Measurements from ENCODE around the gene DOK7.

DOK7 gene

DNA sequence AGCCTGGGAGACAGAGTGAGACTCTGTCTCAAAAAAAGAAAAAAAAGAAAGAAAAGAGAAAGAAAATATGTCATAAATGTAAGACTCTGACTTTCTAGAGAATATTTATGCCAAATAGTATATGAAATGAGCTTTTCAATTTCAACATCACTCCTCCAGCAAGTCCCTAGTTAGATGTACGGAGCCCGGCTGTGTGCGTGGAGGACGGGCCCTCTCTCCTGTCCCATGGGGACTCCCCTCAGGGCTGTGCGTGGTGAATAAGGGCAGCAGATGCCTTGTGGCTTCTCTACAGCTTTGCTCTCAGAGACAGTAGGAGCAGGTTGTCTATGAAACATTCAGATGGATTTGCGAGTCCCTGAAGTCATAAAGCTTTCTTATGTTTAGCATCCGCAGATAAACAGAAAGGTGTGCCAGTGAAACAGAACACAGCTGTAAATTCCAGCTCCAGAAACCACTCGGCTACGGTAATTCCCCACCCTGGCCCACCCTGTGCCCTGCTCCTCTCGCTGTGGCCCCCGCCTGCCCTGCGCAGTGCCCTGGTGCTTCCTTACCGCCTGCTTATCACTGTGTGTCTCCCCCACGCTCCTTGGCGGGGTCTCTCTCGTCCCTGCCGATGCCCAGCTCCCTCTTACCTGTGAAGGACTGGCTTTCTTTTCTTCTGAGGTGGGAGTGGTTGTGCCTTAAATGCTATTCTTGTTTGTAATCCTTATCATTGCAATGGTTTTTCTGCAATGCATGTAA is 35.2 kb upstream of the DOK7 start:
- DNase-seq, result no peak

DNA sequence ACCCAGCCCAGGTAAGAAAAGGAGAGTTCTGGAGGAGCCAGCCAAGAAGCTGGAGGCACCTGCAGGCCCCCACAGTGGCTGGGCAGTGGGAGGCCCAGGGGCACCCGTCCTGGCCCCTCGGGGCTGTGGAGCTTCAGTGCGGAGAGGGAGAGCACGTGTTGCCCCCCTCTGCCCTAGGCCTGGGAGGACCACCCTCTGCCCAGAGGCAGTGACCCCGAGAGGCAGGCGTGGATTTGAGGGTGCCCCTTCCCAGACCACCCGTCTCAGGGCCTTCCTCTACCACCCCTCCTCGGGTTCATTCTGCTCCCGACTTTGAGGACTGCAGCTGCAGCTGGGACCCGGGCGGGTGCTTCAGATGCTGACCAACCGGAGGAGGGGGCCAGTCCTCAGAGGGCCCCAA is 33.5 kb upstream of the DOK7 start:
- no peak for DNase-seq

DNA sequence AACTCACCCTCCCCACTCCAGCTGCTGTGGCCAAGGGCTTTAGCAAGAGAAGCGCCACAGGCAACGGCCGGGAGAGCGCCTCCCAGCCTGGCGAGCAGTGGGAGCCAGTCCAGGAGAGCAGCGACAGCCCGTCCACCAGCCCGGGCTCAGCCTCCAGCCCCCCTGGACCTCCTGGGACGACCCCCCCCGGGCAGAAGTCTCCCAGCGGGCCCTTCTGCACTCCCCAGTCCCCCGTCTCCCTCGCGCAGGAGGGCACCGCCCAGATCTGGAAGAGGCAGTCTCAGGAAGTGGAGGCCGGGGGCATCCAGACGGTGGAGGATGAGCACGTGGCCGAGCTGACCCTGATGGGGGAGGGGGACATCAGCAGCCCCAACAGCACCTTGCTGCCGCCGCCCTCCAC is 32.6 kb upstream of the DOK7 start:
- no peak for DNase-seq

DNA sequence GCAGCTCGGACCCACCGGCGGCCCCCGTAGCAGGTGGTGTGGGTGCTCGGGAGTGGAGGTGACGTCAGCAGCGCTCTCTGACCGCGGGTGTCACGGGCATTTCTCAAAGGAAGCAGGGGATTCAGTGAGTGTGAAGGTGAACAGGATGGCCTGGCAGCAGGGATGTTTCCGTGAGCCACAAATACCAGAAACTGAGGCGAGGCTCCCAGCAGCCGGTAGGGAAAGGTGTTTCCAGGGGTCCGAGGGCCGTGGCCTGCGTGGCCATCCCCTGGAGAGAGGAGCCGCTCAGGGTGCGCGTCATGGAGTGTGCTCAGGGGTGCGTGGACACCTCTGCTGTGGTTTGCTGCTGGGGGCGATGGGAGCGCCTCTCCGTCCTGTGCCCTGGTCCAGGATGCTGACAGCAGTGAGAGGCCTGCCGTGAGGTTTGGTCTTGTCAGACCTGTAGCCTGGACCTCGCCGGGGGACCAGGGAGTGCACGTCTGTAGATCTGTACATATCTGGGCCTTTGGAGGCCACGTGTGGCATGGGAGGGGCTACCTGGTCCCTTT is 31.6 kb upstream of the DOK7 start:
- DNase-seq, result no peak

DNA sequence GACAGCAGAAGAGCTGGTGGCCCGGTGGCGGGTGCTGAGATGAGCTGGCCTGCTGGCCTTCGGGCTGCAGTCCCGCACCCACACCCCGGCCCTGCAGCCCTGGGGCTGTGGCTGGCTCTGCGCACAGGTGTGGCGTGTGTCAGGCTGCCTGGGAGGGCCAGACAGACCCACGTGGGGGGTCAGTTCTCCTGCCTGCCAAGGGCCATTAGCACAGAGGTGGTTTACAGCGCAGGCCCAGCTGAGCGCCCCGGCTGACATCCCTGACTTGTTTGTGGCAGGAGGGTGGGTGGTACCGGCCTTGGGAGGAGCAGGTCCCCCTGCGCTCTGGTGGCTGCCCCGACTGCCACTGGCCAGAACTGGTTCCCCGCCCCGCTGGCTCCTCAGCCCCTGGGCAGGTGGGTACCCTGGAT is 30.7 kb upstream of the DOK7 start:
- DNase-seq, result no peak

DNA sequence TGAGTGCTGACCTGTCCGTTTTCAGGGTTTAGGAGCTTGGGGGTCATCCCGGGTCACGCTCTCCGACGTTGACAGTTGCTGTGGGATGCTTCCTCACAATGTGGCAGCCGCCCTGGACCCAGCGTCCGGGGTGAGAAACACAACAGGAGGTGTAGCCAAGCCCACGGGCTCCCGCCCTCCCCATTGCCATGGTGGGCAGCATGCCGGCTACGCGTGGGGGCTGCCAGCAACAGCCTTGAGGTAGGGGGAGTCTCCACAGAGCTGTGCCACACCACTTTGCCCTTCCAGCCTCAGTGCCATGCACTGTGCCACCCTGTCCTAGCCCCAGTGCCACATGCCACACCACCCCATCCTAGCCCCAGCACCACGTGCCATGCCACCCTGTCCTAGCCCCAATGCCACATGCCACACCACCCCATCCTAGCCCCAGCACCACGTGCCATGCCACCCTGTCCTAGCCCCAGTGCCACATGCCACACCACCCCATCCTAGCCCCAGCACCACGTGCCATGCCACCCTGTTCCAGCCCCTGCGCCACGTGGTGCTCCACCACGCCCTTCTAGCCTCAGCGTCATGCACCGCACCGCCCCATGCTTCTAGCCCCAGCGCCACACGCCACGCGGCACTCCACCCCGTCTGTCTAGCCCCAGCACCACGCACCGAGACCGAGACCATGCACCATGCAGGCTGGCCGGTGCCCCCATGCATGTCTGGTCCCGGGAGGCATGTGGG is 29.8 kb upstream of the DOK7 start:
- DNase-seq, result no peak

DNA sequence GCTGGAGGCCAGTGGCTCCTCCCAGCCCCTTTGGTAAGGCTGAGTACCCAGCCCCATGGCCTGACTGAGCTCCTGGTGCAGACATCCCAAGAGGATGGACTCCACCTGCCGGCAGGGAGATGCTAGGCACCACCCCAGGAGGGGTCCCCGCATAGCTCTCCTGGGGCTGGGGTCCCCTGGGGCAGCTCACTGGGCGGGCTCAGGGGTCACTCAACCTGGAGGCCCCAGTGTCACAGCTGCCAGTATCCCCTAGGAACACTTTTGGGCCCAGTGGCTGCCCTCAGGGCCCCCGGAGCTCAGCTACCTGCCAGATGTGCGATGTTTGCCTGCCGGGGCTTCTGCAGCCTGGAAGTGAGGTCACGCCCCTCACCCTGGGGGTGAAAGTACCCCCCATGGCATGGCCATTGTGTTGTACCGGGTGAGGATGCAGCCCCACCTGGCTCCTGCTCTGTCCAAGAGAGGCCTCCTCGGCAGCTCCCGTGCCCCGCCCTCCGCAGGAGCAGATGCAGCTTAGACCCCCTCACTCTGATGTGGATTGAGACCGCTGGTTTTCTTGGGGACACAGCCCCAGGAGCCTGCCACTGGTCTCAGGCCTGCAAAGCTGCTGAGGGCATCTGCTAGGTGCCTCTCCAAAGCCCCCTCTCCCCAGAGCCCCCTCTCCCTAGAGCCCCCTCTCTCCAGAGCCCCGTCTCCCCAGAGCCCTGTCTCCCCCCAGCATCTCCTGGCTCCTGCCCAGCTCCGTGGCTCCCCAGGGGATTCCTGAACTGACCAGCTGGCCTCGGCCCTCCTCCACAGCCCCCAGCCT is 28.0 kb upstream of the DOK7 start:
- DNase-seq, result no peak

DNA sequence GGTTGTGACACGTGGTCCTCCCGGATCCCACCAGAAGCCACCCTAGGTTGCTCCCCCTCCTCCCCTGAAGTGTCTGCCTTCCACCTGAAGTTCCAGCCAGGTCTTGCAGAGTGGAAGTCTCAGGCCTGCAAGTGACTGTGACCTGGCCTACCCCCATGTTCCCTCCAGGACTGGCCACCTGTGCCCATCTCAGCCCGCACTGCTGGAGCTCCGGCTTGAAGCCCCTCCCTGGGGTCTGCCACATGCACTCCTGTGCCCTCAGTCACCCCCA is 27.5 kb upstream of the DOK7 start:
- DNase-seq, result no peak

DNA sequence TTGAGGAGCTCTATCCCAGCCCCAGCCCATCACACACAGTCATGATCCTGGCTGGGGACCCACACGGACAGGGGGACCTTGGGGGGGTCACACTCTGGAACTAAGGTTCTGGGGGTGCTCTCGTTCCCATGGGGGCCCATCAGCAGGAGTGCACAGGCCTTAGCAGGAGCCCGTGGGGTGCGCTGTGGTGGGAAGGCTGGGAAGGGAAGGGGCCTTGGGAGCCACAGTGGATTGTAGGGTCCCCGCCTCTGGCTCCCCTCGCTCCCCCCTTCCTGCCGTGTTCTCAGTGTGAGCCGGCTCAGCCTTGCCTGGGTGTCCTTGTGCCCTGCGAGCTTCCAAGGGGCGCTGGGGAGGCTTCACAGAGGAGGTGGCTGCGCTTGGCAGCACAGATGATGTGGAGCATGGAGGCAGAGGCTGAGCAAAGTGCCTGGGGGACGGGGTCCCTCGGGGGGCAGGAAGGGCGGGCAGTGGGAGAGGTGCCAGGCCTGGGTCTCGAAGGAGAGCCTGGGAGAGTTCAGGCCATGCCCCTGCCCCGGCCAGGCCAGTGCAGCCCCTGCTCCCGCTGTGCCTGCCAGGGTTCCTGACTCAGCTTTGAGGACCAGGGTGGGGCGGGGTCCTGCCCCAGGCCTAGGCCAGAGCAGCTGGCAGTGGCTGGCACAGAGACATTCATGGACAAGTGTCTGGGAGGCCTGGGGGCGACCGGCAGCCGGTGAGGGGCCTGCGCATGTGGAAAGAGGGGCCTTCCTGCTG is 26.9 kb upstream of the DOK7 start:
- DNase-seq, result no peak

DNA sequence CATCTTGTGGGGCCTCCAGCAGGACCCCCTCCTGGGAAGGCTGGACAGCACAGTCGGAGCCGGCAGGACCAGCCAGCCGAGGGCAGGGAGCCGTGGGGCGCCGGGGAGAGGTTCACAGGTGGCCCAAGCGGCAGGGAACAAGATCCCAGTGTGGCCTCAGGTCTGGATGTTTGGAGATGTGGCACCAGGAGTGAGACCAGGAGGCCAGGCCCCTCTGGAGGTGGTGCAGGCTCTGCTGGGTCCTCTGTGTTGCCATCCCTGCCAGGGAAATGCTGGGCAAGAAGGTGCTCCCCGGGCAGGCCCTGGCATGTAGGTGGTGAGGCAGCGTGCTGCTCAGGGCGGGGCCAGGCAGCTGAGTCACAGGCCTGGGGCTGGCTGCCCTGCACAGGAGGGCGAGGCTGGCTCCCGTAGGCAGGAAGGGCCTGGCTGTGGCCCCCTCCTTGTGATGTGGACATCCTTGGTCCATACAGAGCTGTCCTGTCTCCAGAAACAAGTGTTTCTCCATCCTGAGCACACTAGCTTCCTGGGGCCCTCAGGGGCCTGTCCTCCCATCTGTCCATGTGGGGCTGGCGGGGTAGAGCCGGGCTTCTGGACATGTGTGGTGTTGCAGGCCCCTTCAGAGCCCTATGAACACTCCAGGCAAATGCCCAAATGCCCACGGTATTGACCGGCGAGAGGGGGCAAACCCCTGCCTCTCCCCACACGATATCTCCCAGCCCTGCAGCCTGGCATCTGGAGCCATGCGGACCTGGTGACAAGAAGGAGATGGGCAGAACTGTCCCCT is 26.1 kb upstream of the DOK7 start:
- DNase-seq, result no peak

DNA sequence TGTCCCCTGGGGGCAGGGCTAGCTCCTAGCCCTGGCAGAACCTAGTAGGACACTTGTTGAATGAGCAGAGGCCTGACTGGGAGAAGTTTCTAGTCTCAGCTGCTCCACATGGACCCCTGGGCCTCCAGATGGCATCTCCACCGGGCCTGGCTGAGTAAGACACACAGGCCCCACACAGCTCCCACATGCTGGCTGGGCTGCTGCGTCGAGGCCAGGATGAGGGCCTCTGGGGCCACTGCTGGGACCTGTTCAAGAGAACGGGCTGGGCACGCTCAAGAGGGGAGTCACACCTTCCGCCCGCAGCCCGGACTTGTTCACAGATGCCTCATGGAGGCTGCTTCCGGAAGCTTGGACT is 25.5 kb upstream of the DOK7 start:
- DNase-seq, result no peak

DNA sequence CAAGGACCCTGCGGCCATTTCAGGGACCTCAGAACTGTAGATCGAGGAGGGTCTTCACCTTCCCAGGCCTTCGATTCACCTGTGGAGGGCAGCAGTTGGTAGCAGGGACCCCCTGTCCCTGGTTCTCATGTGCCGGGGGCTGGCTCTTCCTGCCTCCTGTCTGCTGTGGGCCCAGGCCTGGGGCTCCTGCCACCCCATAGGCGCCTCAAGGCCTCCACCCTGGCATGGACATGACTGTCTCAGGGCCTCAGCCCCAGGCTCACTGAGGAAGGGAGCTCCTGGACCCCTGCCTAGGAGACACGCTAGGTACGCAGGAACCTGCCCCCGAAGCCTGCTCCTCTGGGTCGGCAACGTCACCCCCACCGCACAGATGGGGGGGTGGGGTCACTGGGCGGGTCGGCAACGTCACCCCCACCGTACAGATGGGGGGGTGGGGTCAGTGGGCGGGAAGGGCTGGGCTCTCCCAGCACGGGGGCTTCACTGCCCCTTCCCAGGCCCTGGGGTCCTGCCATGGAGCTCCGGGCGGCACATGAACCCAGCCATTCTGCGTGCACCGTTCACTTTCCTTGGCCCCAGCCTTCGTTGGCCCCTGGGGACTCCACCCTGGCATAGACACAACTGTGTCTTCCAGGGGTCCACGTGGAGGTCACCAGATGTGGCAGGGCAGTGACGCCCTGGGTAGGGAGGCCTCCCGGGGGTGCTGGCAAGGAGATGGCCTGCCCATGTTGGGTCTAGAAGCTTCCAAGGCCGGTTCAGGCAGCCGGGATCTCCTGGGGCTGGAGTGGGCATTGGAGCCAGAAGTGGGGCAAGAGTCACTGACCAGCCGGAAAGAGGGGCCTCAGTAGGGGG is 24.9 kb upstream of the DOK7 start:
- DNase-seq, result no peak

DNA sequence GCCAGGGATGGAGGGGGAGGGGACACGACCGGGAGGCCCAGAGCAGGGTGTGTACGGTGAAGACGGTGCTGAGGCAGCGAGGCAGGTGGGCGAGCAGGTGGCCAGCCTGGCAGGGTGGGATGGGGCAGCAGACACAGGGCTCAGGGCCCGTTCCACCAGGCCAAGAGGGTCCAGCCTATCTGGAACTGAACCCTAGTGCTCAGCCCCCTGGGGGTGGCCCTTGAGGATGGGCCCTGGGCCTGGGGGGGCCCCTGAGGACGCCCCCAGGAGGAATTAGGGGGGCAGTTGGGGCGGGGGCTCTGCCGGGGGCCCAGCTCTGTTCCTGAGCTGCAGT is 24.3 kb upstream of the DOK7 start:
- no peak for DNase-seq

DNA sequence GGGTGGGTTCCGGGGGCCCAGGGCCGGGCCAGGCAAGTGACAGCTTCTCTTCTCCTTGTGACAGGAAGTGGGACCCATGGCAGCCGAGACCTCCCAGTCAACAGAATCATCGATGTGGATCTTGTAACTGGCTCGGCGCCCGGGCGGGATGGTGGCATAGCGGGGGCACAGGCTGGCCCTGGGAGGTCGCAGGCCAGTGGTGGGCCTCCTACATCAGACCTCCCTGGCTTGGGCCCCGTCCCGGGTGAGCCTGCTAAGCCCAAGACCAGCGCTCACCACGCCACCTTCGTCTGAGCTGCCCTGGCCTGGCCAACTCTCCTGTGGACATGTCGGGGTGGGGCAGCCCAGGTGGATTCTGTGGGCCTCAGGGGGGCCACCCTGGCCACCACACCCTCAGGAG is 23.7 kb upstream of the DOK7 start:
- no peak for DNase-seq

DNA sequence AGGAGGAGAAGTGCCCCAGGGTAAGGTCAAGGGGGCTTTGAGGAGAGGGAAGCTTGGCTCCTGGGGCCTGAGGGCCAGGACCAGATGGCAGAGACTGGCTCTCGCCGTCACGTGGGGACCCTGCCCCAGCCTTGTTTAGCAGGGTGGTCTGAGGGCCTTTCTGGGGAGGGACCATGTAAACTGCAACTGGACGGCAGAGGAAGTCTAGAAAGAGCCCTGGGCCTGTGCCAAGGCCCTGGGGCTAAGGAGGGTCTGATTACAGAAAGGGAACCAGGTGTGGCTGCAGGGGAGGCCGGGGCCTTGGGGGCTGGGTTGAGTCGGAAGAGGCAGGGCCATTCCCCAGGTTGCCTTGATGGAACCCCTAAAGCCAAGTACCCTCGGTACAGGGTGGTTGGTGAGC is 23.1 kb upstream of the DOK7 start:
- no peak for DNase-seq

DNA sequence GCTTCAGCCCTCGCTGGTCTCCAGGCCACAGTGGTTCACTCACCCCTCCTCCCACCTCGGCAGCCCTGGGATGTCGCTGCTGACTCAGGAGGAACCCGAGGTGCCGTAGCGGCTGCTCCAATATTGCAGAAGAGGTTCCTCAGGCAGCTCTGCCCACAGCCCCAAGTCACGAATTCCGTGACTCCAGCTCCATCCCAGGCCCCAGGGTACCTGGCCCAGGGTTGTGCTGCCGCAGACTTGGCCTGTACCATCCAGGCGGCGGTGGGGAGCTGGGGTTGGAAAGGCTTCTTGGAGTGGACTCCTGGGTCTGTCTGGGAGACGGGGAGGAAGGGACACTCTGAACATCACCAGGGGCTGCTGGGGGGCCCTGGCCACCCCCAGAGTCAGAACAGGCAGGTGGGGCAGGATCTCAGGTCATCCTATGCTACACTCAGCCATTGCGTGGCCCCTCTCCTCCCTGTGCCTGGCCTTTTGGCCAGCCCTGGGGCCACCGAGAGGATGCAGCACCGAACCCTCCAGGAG is 22.1 kb upstream of the DOK7 start:
- no peak for DNase-seq

DNA sequence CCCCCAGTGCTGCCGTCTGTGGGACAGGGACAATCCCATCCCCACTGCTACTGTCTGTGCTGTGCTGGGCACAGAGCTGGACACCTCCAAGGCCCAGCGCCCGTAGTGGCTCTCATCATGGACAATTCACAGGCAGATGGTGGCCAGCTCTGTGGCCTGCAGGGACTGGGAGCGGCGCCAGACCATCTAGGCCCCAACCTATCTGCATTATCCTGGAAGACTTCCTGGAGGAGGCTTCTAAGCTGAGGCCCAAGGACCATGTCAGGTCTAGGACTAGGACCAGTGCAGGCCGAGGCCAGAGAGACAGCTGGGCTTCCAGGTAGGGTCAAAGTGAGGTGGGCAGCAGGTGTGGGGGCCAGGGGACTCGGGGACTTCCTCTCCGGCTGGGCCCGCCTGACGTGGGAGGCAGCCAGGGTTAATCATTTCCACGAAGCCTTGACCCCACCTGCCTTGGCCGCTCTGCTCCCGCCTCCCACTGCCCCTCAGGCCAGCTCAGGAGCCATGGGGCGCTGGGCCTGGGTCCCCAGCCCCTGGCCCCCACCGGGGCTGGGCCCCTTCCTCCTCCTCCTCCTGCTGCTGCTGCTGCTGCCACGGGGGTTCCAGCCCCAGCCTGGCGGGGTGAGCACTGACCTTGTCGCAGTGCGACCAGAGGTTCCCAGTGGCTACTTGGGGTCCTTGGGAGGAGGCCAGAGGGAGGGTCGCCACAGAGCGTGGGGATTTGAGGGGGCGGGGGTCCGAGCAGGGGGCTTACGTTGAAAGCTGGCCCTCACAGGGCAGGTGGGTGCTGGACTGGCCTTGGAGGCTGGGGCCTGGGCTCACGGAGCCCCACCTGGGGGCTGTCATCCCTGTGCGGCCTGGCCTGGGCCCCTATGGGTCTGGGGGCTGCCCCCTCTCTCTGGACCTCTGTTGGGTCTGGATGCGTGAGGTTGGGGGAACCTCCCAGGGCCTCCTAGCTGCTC is 21.3 kb upstream of the DOK7 start, which contains the start of gene HGFAC:
HGFAC (plus strand) TSS at position 468 of the 959 bp plus-strand sequence; CDS start at position 502, 34 bp downstream.
- DNase-seq, result no peak

DNA sequence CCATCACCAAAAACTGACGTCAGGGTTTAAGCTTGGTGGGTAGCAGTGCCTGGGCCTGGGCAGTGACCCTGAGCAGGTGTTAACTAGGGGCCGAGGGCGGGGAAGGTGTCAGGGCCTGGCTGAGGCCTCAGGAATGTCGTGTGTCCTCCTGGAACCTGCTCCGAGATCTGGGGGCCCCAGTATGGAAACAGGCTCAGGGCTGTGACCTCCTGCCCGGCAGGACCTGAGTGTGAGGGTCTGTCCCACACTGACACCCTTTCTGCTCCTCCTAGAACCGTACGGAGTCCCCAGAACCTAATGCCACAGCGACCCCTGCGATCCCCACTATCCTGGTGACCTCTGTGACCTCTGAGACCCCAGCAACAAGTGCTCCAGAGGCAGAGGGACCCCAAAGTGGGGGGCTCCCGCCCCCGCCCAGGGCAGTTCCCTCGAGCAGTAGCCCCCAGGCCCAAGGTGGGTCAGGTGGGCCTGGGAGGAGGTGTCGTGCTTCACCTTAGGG is 20.6 kb upstream of the DOK7 start:
- DNase-seq, result no peak

DNA sequence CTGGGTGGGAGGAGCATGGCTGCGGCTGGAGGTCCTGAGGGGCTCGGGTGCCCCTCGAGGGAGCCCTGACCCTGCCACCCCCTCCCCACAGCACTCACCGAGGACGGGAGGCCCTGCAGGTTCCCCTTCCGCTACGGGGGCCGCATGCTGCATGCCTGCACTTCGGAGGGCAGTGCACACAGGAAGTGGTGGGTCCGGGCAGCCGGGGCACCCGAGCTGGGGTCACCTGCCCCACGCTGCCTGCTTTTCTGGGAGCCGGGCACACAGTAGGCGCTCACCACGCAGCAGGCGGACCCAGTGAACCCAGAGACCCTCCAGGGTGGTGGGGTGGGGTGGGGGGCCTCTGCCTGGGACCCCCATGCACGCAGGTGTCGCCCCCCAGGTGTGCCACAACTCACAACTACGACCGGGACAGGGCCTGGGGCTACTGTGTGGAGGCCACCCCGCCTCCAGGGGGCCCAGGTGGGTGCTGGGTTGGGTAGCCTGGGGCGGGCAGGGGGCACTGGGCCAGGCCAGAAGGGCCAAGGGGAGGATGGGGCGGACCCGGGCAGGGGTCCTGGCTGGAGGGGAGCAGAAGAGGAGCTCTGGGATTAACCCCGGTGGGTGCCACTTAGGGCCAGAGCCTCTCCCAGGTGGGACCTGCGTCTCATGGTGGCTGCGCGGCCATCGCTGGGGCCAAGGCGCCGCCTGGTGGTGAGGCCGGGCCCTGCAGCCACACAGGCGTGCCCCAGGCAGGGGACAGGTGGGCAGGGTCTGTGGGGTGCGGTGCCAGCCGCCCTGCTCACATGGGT is 20.0 kb upstream of the DOK7 start:
- DNase-seq, result peak; percentile 5

All from NCI-H774 (cell line).